Sigmoid colon (tissue), 4 donors: ENCODE data around the gene RBX1.

Source experiments
- EP300 ChIP-seq, 4 donors: sonication (generic); formaldehyde crosslinking; IDR thresholded peaks; one replicate each; pipeline ENCODE4 v1.6.1; 2017; ENCODE audit warnings: antibody characterized with exemption in 4 of 4
- POLR2A ChIP-seq, 2 donors: fragments of 450-650 bp; IDR thresholded peaks; one replicate each; pipeline ENCODE4 v1.6.1; 2016; ENCODE audit warnings: antibody characterized with exemption in 2 of 2, mild to moderate bottlenecking in 2 of 2, moderate library complexity in 2 of 2
- POLR2AphosphoS5 ChIP-seq, 4 donors: sonication (generic); formaldehyde crosslinking; IDR thresholded peaks; one replicate each; pipeline ENCODE4 v1.6.1; 2017; ENCODE audit warnings: antibody characterized with exemption in 4 of 4
- TF ChIP-seq, protein P1 (sequence below), 4 experiments: fragments of 450-650 bp in 3 of 4; fragments of 200-600 bp in 1 of 4; IDR thresholded peaks; one replicate each; pipeline ENCODE4 v1.5.1; 2016 to 2019; ENCODE audit warnings: antibody characterized with exemption in 4 of 4, mild to moderate bottlenecking in 3 of 4, moderate library complexity in 2 of 4

DNA sequence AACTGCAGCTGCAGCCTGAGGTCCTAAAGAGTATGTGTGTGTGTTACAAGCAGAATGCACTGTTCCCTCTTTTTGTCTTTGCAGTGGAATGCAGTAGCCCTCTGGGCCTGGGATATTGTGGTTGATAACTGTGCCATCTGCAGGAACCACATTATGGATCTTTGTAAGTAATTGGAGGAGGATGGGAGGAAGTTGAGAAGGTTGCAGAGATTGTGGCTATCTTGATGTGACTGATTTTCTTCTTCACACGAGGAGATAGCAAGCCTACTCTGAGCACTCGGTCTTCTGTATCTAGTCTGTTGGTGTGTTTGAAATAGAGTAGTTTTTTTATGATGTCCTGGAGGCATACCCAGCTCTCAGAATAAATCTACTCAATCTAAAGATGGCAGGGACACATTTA is 2.3 kb downstream of the RBX1 start:
- TF ChIP-seq, protein P1, sequence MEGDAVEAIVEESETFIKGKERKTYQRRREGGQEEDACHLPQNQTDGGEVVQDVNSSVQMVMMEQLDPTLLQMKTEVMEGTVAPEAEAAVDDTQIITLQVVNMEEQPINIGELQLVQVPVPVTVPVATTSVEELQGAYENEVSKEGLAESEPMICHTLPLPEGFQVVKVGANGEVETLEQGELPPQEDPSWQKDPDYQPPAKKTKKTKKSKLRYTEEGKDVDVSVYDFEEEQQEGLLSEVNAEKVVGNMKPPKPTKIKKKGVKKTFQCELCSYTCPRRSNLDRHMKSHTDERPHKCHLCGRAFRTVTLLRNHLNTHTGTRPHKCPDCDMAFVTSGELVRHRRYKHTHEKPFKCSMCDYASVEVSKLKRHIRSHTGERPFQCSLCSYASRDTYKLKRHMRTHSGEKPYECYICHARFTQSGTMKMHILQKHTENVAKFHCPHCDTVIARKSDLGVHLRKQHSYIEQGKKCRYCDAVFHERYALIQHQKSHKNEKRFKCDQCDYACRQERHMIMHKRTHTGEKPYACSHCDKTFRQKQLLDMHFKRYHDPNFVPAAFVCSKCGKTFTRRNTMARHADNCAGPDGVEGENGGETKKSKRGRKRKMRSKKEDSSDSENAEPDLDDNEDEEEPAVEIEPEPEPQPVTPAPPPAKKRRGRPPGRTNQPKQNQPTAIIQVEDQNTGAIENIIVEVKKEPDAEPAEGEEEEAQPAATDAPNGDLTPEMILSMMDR (IDR thresholded peaks at IDR 0.05), result no peak
- TF ChIP-seq POLR2A (IDR thresholded peaks at IDR 0.05) (no peak), POLR2AphosphoS5 (IDR thresholded peaks at IDR 0.05) (no peak), EP300 (IDR thresholded peaks at IDR 0.05) (no peak)
